Nucleus accumbens (tissue), 56 donors: ENCODE results near the gene SORCS2.

Experiments
- DNase-seq, 56 donors: peaks; one replicate each; lab custom pipeline; 2025; lab: John Stamatoyannopoulos, UW

SORCS2 gene

DNA sequence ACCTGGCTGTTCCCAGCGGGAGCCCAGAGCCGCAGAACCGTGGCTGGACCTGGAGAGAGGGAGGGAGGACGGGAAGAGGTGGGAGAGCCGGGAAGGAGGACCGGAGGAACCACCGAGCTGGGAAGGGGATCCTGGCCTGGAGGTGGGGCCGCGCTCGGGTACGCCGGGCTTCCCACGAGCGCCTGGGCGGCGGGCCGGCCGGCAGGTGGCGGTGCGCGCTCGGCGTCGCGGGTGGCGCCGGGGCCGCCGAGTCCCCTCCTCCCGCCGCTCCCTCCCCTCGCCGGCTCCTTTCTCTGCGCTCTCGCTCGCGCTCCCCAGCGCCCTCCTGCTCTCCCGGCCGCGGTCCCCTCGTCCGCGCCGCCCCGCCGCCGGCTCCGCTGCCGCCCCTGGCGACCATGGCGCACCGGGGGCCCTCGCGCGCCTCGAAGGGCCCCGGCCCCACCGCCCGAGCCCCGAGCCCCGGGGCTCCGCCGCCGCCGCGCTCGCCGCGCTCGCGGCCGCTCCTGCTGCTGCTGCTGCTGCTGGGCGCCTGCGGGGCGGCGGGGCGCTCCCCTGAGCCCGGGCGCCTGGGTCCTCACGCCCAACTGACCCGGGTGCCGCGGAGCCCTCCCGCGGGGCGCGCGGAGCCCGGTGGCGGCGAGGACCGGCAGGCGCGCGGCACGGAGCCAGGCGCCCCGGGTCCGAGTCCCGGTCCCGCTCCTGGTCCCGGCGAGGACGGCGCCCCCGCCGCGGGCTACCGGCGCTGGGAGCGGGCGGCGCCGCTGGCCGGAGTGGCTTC lies at the start of gene SORCS2:
Gene SORCS2, plus strand, starts transcription at position 287 of the 778 bp plus-strand sequence.
- DNase-seq = peak in 43 of 56 donors; percentile 21 to 84 (median 58)

DNA sequence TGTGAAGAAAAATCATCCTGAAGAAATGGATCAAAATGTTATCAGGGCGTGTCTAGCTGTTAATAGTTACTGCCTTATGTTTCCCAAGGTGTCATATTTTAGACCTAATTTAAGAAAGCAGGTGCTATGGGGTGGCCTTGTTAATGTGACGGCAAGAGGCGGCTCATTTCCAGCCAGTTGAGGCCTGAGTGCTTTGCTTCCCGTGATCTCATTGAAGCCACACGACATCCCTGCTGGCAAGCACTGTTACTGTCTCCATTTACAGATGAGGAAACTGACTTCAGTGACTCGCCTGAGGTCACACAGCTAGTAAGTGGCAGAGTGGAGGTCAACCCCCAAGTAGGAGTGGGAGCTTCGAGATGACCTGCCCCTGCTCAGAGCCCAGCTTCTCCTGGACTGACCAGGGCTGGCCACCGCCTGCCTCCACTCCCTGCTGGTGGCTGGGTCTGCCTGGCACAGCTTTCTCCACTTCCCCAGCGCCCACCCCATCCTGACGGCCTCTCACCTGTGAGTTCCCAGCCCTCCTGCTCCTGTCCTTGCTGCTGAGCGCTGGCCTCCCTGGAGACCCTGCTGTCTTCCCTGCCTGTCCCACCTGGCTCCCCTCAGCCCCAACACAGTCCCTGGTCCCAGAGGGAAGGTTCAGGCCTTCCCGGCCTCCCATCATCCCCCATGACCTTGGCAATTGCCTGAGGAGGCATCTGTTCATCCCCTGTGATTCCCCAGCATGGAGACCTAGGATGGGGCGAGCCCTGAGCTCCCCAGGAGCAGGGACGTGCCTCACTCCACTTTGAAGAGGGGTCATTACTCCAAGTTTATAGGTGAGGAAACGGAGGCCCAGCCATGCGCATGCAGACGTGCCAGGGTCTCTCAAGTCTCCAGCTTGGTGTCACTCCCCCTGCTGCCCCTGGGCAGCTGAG lies 47.7 kb upstream of the SORCS2 start:
- DNase-seq = no peak

DNA sequence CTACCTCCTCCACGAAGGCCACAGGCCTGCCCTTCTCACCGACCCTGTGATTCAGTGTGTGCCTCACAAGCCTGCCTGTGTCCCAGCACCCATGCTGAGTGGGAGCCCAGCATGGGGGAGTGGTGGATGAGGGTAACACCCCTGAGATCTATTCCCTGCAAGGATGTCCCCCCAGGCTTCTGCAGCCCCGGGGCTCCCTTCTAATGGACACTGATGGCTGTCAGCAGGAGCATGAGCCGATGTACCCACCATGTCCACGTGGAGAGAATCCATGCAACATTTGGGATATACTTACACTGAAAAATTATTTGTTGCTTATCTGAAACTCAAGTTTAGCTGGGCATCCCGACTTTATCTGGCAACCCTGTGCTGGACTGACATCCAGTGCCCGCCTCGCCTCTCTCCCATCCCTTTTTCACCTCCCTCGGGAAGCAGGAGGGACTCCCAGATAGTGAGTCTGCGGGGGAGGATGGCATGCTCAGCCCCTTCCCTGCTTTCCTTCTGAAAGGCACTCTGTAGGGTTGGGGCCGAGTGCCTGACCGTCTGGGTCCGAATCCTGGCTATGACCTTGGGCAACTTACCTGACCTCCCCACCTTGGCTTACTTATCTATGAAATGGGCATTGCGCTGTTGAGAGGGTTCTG lies 46.9 kb upstream of the SORCS2 start:
- no peak for DNase-seq

DNA sequence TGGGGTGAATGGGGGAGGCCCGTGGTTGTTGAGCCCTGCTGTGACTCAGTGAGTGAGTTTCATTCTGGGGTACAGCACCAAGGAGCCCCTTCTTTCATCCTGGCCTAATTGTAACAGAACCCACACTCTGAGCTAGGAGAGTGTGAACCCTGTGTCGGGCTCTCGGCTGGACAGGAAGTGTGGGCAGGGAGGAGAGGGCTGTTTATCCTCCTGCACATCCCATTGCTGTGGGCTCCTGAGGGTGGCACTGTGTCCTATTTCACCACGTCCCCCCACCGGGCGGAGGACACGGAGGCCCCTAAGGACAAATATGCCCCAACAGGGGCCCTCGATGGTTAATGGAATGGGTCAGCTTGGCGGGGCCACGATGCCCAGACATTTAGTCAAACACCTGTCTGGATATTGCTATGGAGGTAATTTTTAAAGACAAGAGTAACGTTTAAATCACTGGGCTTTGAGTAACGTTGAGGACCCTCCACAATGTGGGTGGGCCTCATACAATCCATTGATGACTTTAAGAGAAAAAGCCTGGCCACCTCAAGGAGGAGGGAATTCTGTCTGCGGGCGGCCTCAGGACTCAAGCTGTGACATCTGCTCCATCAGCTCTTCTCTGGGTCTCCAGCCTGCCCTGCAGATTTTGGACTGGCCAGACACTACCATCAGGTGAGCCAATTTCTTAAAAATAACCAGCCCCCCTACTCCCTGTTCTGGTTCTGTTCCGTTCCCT lies 46.1 kb upstream of the SORCS2 start:
- no peak for DNase-seq

DNA sequence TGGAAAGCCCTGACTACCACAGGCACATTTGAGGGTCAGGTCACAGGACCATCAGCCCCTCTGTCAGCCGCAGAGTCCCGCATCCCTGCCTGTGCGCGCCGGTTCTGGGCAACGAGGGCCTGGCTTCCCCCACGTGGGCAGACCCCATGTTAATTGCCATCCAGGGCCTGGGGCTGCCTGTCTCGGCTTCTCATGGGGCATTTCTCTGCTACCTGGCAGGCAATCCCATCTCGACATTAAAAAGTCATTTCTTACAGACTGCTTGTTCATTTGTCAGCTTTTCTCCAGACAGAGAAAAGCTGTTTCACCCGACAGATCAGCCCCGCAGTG lies 45.6 kb upstream of the SORCS2 start:
- no peak for DNase-seq

DNA sequence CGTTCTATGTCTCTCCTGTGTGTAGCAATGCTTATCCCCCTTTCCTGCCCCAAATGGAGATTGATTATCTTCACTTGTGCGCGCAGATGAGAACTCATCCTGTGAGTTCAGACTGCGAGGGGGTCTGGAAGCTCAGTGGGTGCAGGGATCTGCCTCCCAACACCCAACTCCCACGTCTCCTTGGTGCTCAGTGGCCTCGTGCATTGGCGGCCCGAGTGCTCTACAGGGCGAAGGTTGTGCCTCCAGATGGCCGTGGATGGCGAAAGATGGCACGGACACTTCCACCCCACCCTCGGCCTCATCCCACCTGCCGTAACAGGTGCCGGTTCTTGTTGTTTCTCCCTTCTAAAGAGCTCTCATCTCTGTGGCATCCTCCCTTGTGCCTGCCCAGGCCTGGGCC lies 45.1 kb upstream of the SORCS2 start:
- no peak for DNase-seq

DNA sequence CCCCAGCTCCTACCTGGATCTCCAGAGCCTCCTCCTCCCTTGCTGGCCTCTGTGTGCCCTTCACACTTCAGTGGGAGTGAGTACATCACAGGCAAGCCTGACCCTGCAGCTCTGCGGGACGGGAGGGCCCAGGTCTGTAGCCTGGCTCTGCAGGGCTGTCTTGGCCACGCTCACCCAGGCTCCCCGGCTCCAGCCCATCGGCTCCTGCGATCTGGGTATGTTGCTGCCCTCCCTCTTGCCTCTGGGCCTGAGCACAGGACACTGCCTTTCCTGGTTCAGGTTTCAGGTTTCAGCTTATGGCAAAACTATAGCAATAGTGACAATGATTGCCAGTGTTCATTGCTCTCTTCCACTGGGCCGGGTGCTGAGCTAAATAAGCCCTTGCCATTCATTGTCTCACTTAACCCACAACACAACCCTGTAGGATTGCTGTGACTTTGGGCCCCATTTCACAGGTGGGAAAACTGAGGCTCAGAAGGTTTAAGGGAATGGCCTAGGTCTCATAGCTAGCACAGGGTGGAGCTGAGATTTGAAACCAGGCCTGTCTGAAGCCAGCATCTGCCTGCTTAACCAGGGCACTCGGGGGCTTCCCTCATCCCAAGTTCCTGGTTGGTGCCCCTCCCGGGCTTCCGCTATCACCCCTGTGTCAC lies 44.6 kb upstream of the SORCS2 start:
- DNase-seq = no peak

DNA sequence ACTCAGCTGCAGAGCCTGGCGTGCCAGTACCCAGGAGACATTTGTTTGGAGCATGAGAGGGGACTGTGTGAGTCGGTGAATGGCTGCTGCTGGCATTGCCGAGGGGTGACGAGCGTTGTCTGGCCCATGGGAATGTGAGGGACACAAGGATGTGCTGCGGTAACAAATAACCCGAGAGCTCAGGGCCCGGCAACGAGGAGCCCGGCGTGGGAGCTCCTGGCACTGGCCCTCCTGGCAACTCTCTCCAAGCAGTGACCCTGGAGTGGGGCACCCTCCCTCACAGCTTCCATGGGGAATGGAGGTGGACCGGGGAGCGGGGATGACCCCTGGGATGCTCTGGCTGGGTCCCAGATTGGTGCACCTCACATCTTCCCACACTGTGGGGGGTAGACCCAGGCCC lies 44.0 kb upstream of the SORCS2 start:
- no peak for DNase-seq

DNA sequence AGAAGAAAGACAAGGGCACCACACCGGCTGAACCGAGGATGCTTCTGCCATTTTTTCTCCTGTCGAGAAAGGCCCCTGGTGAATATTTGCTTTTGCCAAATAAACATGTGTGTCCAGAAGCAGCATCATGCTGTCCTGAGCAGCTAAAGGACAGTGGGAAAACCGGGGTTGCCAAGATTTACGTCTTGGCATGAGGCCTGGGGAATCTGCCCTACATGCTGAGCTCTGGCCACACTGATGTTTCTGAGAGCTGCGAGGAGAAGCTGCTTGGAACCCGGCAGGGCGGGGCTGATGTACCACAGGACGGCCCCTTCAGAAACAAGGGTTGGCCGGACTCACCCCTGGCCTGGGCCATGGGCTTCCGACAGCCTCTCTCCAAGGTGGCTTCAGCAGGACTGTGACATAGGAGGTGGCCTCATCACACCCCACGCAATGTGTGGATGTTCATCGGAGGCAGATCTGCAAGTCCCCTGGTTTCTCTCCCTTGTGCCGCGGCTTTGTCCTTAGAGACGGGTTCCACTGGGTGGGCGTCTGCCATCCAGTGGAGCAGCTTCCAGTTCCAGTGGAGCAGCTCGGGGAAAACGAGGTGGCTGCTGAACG lies 42.2 kb upstream of the SORCS2 start:
- DNase-seq = no peak

DNA sequence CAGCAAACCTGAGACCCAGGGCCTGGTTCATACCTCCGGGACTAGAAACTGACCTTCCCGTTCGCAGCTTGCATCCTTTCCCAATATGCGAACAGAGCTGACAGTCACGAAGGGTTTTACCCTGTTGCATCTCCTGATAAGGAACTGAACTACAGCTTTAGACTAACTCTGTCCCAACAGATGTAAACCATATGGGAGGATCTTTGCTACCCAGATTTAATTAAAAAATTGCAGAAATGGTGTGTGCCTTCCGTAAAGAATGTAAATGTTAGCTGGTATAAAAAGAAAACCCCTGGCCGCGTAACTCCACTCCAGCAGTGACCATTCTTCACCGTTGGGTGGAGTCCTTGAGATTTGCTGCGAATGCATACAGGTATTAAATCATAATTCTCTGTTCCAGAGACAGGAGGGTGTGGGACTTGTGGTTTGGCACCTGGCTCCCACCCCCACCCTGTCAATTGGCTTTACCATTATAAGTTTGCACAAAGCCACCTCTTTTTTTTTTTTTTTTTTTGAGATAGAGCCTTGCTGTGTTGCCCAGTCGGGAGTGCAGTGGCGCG lies 40.6 kb upstream of the SORCS2 start:
- DNase-seq = no peak

DNA sequence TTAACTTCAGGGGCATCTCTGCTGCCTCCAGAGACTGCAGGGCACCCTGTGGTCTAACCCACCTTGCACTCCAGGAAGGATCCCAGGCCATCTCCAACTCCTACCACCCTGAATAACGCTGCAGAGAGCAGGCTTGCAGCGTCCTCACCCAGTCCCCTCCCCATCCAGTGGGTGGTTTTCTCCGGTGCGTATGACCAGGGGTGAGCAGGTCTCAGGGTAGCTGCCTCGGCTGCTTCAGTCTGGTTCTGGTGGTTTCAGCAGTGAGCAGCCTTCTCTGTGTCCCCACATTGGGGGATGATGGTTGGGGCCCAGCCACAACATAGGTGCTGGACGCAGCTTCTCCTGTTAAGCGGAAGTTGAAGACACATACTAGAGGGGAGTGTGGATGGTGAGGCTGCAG lies 38.6 kb upstream of the SORCS2 start:
- DNase-seq = no peak

DNA sequence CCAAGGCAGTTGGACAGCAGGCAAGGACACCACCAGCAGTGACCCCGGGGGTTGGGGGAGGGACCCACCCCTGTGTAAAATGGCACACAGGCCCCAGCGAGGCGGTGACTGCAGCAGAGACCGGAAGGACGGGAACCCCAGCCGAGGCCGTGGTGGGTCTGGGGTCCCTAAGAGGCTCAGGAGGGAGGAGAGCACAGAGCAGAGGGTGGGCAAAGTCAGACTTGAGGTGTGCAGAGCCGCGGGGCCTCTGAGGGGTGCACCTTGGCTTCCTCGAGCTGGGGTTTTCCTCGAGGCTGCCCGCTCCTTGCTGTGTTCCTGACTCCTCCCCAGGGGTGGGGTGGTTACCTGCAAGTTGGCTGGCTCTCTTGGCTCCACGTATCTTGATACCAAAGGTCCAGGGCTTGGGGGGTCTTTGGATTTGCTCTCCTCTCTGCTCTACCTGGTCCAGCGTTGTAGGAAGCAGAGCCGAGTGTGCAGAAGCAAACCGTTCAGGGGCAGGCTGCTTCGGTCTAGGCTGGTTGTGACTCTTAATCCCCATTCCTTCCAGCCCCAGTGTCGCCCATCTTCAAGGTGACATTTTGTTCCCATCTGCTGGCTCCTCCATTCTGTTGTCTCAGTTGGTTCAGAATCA lies 37.9 kb upstream of the SORCS2 start:
- DNase-seq = no peak

DNA sequence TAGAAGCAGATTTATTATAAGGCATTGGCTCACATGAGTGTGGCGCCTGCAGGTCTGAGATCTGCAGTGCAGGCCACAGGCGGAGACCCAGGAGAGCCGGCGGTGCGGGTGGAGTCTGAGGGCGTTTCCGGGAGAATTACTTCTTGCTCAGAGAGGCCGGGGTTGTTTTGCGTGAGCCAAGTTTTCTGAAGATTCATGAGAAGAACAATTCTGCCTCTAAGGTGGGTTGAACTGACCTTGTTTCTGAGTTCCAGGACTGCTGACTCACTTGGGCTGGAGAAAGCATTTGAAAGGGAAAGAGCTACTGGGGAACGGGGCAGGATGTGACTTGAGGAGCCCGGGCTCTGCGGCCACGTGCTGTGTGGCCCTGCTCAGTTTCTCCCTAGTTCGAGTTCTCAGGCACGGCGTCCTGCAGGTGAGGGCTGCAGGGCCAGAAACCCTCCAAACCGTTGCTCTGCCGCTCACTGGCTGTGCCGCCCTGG lies 36.7 kb upstream of the SORCS2 start:
- no peak for DNase-seq

DNA sequence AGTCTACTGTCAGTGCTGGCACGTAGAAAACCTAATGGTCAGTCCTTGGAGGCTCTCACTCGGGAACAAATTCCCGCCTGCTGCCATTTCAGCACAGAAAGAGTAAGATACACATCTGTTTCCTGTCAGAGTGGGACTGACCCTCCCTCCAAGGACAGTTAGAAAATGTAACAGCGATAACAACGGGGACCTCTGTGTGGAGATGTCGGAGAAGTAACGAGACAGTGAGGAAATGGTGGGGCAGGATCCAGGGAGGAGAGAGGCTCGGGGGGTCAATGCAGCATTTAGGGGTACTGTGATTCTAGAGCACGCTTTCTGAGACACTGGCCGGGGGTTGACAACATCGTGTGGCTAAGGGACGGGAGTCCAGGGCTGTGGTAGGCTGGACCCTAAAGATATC lies 36.0 kb upstream of the SORCS2 start:
- DNase-seq = no peak

DNA sequence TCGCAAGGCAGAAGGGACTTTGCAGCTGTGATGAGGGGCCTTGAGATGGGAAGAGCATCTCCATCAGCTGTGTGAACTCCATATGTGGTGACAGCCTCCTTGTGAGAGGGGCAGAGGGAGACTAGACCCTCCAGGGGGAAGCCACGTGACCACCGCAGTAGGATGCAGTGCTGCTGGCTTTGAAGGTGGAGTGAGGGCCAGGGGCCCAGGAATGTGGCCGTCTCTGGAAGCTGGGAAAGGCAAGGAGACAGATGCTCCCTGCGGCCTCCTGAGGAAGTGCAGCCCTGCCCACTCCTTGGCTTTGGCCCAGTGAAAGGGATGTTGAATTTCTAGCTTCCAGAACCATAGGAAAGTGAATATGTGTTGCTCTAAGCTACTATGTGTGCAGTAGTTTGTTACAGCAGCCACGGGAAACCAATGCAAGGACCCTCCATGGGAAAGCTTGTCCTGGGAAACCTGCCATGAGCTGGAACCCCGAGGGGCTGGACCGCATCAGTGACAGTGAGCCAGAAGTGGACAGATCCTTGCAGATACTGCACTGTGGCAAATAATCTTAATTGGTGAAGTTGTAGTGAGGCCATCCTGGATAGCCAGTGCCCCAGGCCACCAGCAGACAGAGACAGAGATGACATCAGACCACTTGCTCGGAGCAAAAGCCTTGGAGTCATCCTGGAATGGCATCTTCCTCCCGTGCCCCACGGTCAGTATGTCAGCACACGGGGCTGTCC lies 35.4 kb upstream of the SORCS2 start:
- no peak for DNase-seq

DNA sequence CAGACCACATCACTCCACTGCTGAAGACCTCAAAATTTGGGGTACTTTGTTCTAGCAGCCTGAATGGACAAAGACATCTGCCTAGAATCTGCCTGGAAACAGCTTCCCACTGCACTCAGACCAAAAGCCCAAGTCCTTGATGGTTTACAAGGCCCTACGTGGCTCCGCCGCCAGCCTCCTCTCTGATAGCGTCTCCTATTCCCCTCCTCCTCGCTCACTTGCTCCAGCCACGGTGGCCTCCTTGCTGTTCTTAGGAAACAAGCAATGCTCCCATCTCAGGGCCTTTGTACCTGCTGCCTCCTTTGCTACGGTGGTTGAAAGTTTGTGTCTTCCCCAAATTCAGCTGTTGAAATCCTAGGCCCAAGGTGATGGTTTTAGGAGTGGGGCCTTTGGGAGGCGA lies 34.7 kb upstream of the SORCS2 start:
- DNase-seq = no peak

DNA sequence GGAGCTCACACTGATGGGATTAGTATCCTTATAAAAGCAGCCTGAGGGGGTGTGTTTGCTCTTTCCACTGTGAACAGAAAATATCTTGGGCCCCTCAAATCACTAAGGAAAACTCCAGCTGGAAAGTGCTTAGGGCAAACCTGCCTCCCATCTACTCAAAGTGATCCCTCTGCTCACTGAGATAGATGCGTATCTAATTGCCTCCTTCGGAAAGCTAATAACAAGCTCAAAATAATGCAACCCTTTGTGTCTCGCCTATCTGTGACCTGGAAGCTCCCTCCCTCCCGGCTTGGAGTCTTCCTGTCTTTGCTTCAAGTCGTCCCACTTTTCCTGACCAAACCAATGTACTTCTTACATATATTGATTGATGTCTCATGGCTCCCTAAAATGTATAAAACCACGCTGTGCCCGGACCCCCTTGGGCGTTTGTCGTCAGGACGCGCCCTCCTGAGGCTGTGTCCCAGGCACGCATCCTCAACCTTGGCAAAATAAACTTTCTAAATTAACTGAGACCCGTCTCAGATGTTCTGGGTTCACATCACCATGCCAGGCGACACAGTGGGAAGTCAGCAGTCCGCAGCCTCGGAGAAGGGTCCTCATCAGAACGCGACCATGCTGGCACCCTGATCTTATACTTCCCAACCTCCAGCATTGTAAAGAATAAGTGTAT lies 34.1 kb upstream of the SORCS2 start:
- DNase-seq = no peak

DNA sequence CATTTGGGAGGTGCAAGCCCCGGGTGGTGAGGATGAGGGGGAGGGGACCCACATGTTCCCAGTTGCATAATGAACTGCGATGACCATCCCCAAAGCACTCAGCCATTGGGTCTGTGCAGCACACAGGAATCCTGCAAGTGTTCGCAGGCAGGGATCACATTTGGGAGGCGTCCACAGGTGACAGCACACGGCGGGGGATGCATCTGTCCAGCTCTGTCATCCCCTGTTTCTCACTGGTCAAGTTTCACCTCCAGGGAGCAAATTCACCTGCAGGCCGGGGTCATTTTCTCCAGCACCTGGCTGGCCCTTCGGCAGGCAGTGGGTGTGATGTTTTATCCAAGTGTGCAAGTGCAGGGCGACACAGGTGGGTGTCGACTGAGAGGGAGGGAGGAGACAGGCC lies 33.3 kb upstream of the SORCS2 start:
- no peak for DNase-seq
